IPS-15b (cell line): ENCODE results near the gene TNFRSF21.
"Not testable (repeated sequence)": the region's sequence is repeated elsewhere in the genome, so short reads cannot be mapped to it uniquely, and the experiment has no call there.

Source experiments
- H3K27me3 ChIP-seq: one replicate; pipeline ENCODE4 v1.6.1; 2013; ENCODE audit warnings: low read length; ENCODE audit not compliant: control insufficient read depth, insufficient read depth
- H3K36me3 ChIP-seq: one replicate; pipeline ENCODE4 v1.6.1; 2013; ENCODE audit warnings: low read length; ENCODE audit not compliant: control insufficient read depth, insufficient read depth
- H3K4me1 ChIP-seq: one replicate; pipeline ENCODE4 v1.6.1; 2013; ENCODE audit warnings: mild to moderate bottlenecking, low read length; ENCODE audit not compliant: control insufficient read depth, insufficient read depth
- H3K4me3 ChIP-seq: one replicate; pipeline ENCODE4 v1.5.1; 2013; ENCODE audit warnings: low read depth, low read length
- H3K9ac ChIP-seq: one replicate; pipeline ENCODE4 v1.6.1; 2013; ENCODE audit warnings: low read depth, mild to moderate bottlenecking, low read length
- H3K9me3 ChIP-seq: one replicate; pipeline ENCODE4 v1.6.1; 2013; ENCODE audit warnings: mild to moderate bottlenecking, low read length; ENCODE audit not compliant: control insufficient read depth, insufficient read depth

The TNFRSF21 gene

GRCh38 chr6:47345761-47346160 lies 36.1 kb upstream of the TNFRSF21 start:
- H3K27me3 ChIP-seq = no peaks in the 10 kb centered on the region
- no peaks in the 10 kb centered on the region for H3K9me3 ChIP-seq
- no peak overlapping the region for H3K9ac ChIP-seq
- H3K4me3 ChIP-seq = no peak overlapping the region
- no peaks in the 10 kb centered on the region for H3K4me1 ChIP-seq
- H3K36me3 ChIP-seq = no peaks in the 10 kb centered on the region

- Histone ChIP-seq H3K27me3 (no peaks in the 10 kb centered on the region), H3K36me3 (no peaks in the 10 kb centered on the region), H3K9me3 (no peaks in the 10 kb centered on the region), H3K4me3 (no peak overlapping the region), H3K9ac (no peak overlapping the region), H3K4me1 (no peaks in the 10 kb centered on the region)
These were observed 34.3 kb upstream of the TNFRSF21 start for GRCh38 chr6:47344022-47344421.

- Histone ChIP-seq H3K9me3 (no peaks in the 10 kb centered on the region), H3K27me3 (no peaks in the 10 kb centered on the region), H3K9ac (no peak overlapping the region), H3K4me1 (no peaks in the 10 kb centered on the region), H3K36me3 (no peaks in the 10 kb centered on the region), H3K4me3 (no peak overlapping the region)
These were observed 33.9 kb upstream of the TNFRSF21 start for GRCh38 chr6:47343600-47343999.

GRCh38 chr6:47342824-47343223 lies 33.1 kb upstream of the TNFRSF21 start:
- H3K4me1 ChIP-seq = no peaks in the 10 kb centered on the region
- no peaks in the 10 kb centered on the region for H3K27me3 ChIP-seq
- no peak overlapping the region for H3K4me3 ChIP-seq
- no peaks in the 10 kb centered on the region for H3K9me3 ChIP-seq
- no peak overlapping the region for H3K9ac ChIP-seq
- H3K36me3 ChIP-seq = no peaks in the 10 kb centered on the region

- no peaks in the 10 kb centered on the region for H3K27me3 ChIP-seq
- no peak overlapping the region for H3K9ac ChIP-seq
- no peaks in the 10 kb centered on the region for H3K4me1 ChIP-seq
- H3K9me3 ChIP-seq = no peaks in the 10 kb centered on the region
- no peaks in the 10 kb centered on the region for H3K36me3 ChIP-seq
- no peak overlapping the region for H3K4me3 ChIP-seq
These were observed 27.8 kb upstream of the TNFRSF21 start for GRCh38 chr6:47337519-47337918.

GRCh38 chr6:47336334-47336733 lies 26.6 kb upstream of the TNFRSF21 start:
- Histone ChIP-seq H3K27me3 (no peaks in the 10 kb centered on the region), H3K4me3 (no peak overlapping the region), H3K9ac (no peak overlapping the region)

GRCh38 chr6:47335466-47335865 lies 25.8 kb upstream of the TNFRSF21 start:
- H3K4me3 ChIP-seq = no peak overlapping the region
- H3K9ac ChIP-seq = no peak overlapping the region
- H3K4me1 ChIP-seq = no peaks in the 10 kb centered on the region
- no peaks in the 10 kb centered on the region for H3K9me3 ChIP-seq
- no peaks in the 10 kb centered on the region for H3K27me3 ChIP-seq
- no peaks in the 10 kb centered on the region for H3K36me3 ChIP-seq

More at GRCh38 chr6:47336334-47336733, 26.6 kb upstream of the TNFRSF21 start:
- Histone ChIP-seq H3K4me1 (no peaks in the 10 kb centered on the region), H3K36me3 (no peaks in the 10 kb centered on the region), H3K9me3 (no peaks in the 10 kb centered on the region)

GRCh38 chr6:47334334-47334733 lies 24.6 kb upstream of the TNFRSF21 start:
- H3K27me3 ChIP-seq = no peaks in the 10 kb centered on the region
- no peaks in the 10 kb centered on the region for H3K36me3 ChIP-seq
- no peaks in the 10 kb centered on the region for H3K9me3 ChIP-seq
- H3K4me3 ChIP-seq = no peak overlapping the region
- no peak overlapping the region for H3K9ac ChIP-seq
- H3K4me1 ChIP-seq = no peaks in the 10 kb centered on the region

GRCh38 chr6:47328606-47329005 lies 18.9 kb upstream of the TNFRSF21 start:
- not testable (repeated sequence) for H3K27me3 ChIP-seq, H3K4me1 ChIP-seq, H3K4me3 ChIP-seq, H3K9ac ChIP-seq, H3K36me3 ChIP-seq, H3K9me3 ChIP-seq

GRCh38 chr6:47328139-47328538 lies 18.4 kb upstream of the TNFRSF21 start:
- not testable (repeated sequence) for H3K4me1 ChIP-seq, H3K9ac ChIP-seq, H3K9me3 ChIP-seq, H3K4me3 ChIP-seq, H3K27me3 ChIP-seq, H3K36me3 ChIP-seq

- H3K4me1 ChIP-seq = peaks cover 4% of the 10 kb centered on the region
- no peaks in the 10 kb centered on the region for H3K9me3 ChIP-seq
- no peak overlapping the region for H3K4me3 ChIP-seq
- H3K9ac ChIP-seq = no peak overlapping the region
- H3K27me3 ChIP-seq = no peaks in the 10 kb centered on the region
- H3K36me3 ChIP-seq = no peaks in the 10 kb centered on the region
These were observed 14.2 kb upstream of the TNFRSF21 start for GRCh38 chr6:47323887-47324286.

GRCh38 chr6:47323321-47323720 lies 13.6 kb upstream of the TNFRSF21 start:
- Histone ChIP-seq H3K4me1 (peaks cover 4% of the 10 kb centered on the region), H3K27me3 (no peaks in the 10 kb centered on the region), H3K9ac (no peak overlapping the region), H3K36me3 (no peaks in the 10 kb centered on the region), H3K4me3 (no peak overlapping the region), H3K9me3 (no peaks in the 10 kb centered on the region)

- no peaks in the 10 kb centered on the region for H3K36me3 ChIP-seq
These were observed 11.9 kb upstream of the TNFRSF21 start for GRCh38 chr6:47321577-47321976.

More at GRCh38 chr6:47321577-47321976, 11.9 kb upstream of the TNFRSF21 start:
- H3K27me3 ChIP-seq = no peaks in the 10 kb centered on the region
- H3K4me1 ChIP-seq = peaks cover 4% of the 10 kb centered on the region
- no peaks in the 10 kb centered on the region for H3K9me3 ChIP-seq
- H3K9ac ChIP-seq = no peak overlapping the region
- no peak overlapping the region for H3K4me3 ChIP-seq
